Endothelial cell of umbilical vein (primary cell): ENCODE data around the gene CASP9. TPM values are rescaled to one million over a fixed set of nuclear protein-coding genes. Genes with fewer than 3 reads are reported as not detected.
A peak's percentile ranks its signal among the peaks of the same experiment; 100 is the strongest.

Experiments used
- BruUV-seq: library from RNA; stranded (reverse); fragments of 400-500 nt; replicated peaks from 2 replicates; lab custom pipeline; 2021; lab: Mats Ljungman, UMichigan
- CTCF ChIA-PET: fragments of 300-600, 350-600 bp; sonication (Branson Sonifier 250); formaldehyde crosslinking; loops from one replicate; lab custom pipeline; 2021; ENCODE audit warnings: antibody characterized with exemption, inconsistent platforms; lab: Charles Lee
- POLR2A ChIA-PET: fragments of 300-600, 350-600 bp; sonication (Branson Sonifier 250); formaldehyde crosslinking; loops from one replicate; lab custom pipeline; 2021; ENCODE audit warnings: antibody characterized with exemption, inconsistent platforms; lab: Charles Lee
- DNase-seq: peaks from one replicate; pipeline ENCODE4 v3.0.0-alpha.2; 2011; ENCODE audit warnings: low read depth, low spot score
- FAIRE-seq: peaks from 2 replicates; lab custom pipeline; 2011; peaks lifted over from hg19 to GRCh38; lab: Jason Lieb, UNC
- H2AFZ ChIP-seq: 2 replicates; pipeline ENCODE4 v1.6.0; 2012; ENCODE audit warnings: low read depth, low read length, control low read depth, inconsistent platforms
- H3K27ac ChIP-seq: 2 replicates; pipeline ENCODE4 v1.5.1; 2011; ENCODE audit warnings: low read depth, mild to moderate bottlenecking, control low read depth, low read length, moderate library complexity; ENCODE audit not compliant: insufficient read depth
- H3K27me3 ChIP-seq, 2 experiments: 2 replicates each; pipeline versions ENCODE4 v1.6.0 to v1.6.1; 2011; ENCODE audit warnings: low read length in 2 of 2, mixed read lengths in 1 of 2; ENCODE audit not compliant: control insufficient read depth in 2 of 2, insufficient read depth in 2 of 2
- H3K36me3 ChIP-seq, 2 experiments: 2 replicates in 1 of 2; 3 replicates in 1 of 2; pipeline ENCODE4 v1.5.1; 2011; ENCODE audit warnings: low read length in 2 of 2, mild to moderate bottlenecking in 1 of 2, moderate library complexity in 1 of 2; ENCODE audit not compliant: control insufficient read depth in 2 of 2, insufficient read depth in 2 of 2; ENCODE audit errors: extremely low read depth in 1 of 2
- H3K4me1 ChIP-seq: 3 replicates; pipeline ENCODE4 v1.5.1; 2011; ENCODE audit warnings: mild to moderate bottlenecking, low read length; ENCODE audit not compliant: control insufficient read depth, insufficient read depth; ENCODE audit errors: extremely low read depth
- H3K4me2 ChIP-seq: 2 replicates; pipeline ENCODE4 v1.6.1; 2011; ENCODE audit warnings: low read length, control low read depth, mixed read lengths; ENCODE audit not compliant: insufficient read depth
- H3K4me3 ChIP-seq, 3 experiments: fragments of 200-600 bp in 1 of 3; sonication (generic), shearing (Covaris generic) in 1 of 3; replicated peaks in 1 of 3; 2 replicates each; pipeline ENCODE4 v1.5.1; 2011 to 2016; ENCODE audit warnings: control low read depth in 3 of 3, low read length in 3 of 3, mild to moderate bottlenecking in 2 of 3, inconsistent platforms in 1 of 3, low read depth in 1 of 3, moderate library complexity in 1 of 3; ENCODE audit not compliant: insufficient read depth in 1 of 3
- H3K79me2 ChIP-seq: 2 replicates; pipeline ENCODE4 v1.6.0; 2012; ENCODE audit warnings: low read length, inconsistent platforms; ENCODE audit not compliant: control insufficient read depth, insufficient read depth
- H3K9ac ChIP-seq: replicated peaks from 2 replicates; pipeline ENCODE3; 2011; ENCODE audit warnings: low read length, control low read depth; ENCODE audit not compliant: insufficient read depth; ENCODE audit errors: extremely low read depth
- H3K9me1 ChIP-seq: replicated peaks from 3 replicates; pipeline ENCODE4 v1.6.0; 2011; ENCODE audit warnings: mild to moderate bottlenecking, low read length; ENCODE audit not compliant: control insufficient read depth, insufficient read depth; ENCODE audit errors: extremely low read depth
- H3K9me3 ChIP-seq: replicated peaks from 2 replicates; pipeline ENCODE4 v1.5.1; 2012; ENCODE audit warnings: low read length, inconsistent platforms; ENCODE audit not compliant: control insufficient read depth, insufficient read depth
- H4K20me1 ChIP-seq: replicated peaks from 2 replicates; pipeline ENCODE3; 2011; ENCODE audit warnings: mild to moderate bottlenecking, low read length; ENCODE audit not compliant: control insufficient read depth, insufficient read depth; ENCODE audit errors: extremely low read depth
- CTCF ChIP-seq, 2 donors: IDR thresholded peaks; 1 replicate in 1 of 2; 2 replicates in 1 of 2; pipeline ENCODE4 v1.5.1; 2011; ENCODE audit warnings: low read length in 2 of 2, mild to moderate bottlenecking in 2 of 2, moderate library complexity in 2 of 2, control low read depth in 1 of 2, inconsistent platforms in 1 of 2, low read depth in 1 of 2; ENCODE audit not compliant: insufficient read depth in 1 of 2; ENCODE audit errors: extremely low read depth in 1 of 2
- EZH2 ChIP-seq: IDR thresholded peaks from 2 replicates; pipeline ENCODE4 v1.6.1; 2012; ENCODE audit warnings: borderline replicate concordance, low read depth, mild to moderate bottlenecking, moderate library complexity, low read length, inconsistent platforms; ENCODE audit not compliant: severe bottlenecking
- MYC ChIP-seq: IDR thresholded peaks from one replicate; pipeline ENCODE4 v1.6.1; 2011; ENCODE audit warnings: mild to moderate bottlenecking, low read depth, low read length
- POLR2AphosphoS5 ChIP-seq: IDR thresholded peaks from 2 replicates; pipeline ENCODE4 v1.6.1; 2012; ENCODE audit warnings: low read depth, mild to moderate bottlenecking, control low read depth, low read length, moderate library complexity; ENCODE audit not compliant: insufficient read depth
- dilution Hi-C: fragments of 300-500 bp; cut with MboI; formaldehyde crosslinking; loops from one replicate; pipeline ENCODE4 v1.15.0; 2019; ENCODE audit warnings: low sequenced_read_pairs; ENCODE audit not compliant: extremely low pct_ligation_motif_present
- intact Hi-C: fragments of 100-400 bp; cut with micrococcal nuclease; formaldehyde crosslinking; loops from one replicate; pipeline ENCODE4 v1.10.0; 2022
- polyA plus RNA-seq, 4 experiments: library from polyadenylated mRNA; depleted of rRNA in 3 of 4; stranded (reverse) in 3 of 4; unstranded in 1 of 4; fragments of >200 nt; gene quantifications; 2 replicates each; pipeline versions ENCODE4 v1.2.1 to v1.2.3, GENCODE V29; 2011 to 2012; ENCODE audit warnings: missing spikeins in 1 of 4
- total RNA-seq: library from RNA; stranded (reverse); gene quantifications from 2 replicates; pipeline ENCODE4 v1.2.3, GENCODE V29; 2021

CASP9 gene
- total and polyA plus RNA-seq, 2 donors (not counting 3 experiments of a cell fraction or from before 2014, with no cell fraction given), result 10.5 to 14.1 TPM

DNA sequence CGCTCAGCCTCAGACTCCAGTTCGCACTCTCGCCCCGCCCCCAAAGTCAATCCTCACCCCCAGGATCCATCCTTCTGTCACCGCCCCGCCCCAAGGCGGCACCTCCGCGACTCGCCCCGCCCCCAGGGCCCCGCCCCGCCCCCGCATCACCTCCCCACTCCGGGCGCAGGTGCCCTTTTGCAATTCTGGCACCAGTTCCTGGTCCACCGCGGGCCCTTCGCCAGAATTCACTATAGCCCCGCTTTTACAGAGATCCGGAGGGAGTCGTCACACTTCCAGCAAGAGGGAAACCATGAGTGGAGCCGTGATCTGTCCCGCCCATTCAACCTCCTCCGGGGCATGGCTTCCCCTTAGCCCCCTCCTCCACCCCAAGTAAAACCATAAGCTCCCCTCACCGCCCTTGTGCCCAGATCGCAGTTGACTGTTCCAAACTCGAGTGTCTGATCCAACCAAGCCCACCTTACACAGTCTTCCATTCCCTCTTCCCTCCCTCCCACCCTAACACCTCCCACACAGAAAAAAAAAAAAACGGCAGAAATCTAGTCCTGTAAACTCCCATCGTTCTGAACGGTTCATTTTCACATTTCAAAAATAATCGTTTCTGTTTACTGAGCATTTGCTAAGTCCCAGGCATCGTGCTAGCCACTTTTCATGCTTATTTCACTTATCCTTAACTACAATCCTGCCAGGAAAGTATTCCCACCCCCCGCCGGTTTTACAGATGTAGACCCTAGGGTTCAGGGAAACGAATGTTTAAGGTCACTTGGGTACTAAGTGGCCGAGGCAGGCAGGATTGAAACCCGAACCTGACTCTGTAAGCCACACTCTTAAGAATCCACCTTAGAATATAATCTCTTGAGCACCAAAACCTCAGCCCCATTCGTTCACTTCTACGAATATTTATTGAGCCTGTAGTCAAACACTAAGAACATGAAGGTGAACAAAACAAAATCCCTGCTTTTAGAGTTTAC lies 1.3 kb upstream of the CASP9 start:
- Histone ChIP-seq H3K9me1 (no peaks in the 10 kb centered on the region), H3K9me3 (no peaks in the 10 kb centered on the region), H3K4me1 (peaks cover 24% of the 10 kb centered on the region), H3K36me3 (no peaks in the 10 kb centered on the region), H3K27ac (peak overlapping the region; percentile 37), H4K20me1 (no peaks in the 10 kb centered on the region), H3K4me2 (peak overlapping the region; percentile 68), H3K79me2 (peaks cover 11% of the 10 kb centered on the region), H3K4me3 (peak overlapping the region; percentile 50 to 88 (median 74)), H3K9ac (peak overlapping the region; percentile 22), H2AFZ (peak overlapping the region; percentile 96), H3K27me3 (no peaks in the 10 kb centered on the region)
- intact Hi-C loops (loop anchor here (1.0 to 10.0 kb wide), 4 partner anchors 78 to 319 kb away; partner anchors contain the start of genes DDI2 and SPEN), dilution Hi-C loops (no loop called here)
- BruUV-seq, result no TSS peak
- DNase-seq (no peak), FAIRE-seq (no peak)
- TF ChIP-seq EZH2, result no peak
- peak; percentile 6 for TF ChIP-seq POLR2AphosphoS5
- ChIA-PET CTCF (no interaction called here), POLR2A (no interaction called here)

DNA sequence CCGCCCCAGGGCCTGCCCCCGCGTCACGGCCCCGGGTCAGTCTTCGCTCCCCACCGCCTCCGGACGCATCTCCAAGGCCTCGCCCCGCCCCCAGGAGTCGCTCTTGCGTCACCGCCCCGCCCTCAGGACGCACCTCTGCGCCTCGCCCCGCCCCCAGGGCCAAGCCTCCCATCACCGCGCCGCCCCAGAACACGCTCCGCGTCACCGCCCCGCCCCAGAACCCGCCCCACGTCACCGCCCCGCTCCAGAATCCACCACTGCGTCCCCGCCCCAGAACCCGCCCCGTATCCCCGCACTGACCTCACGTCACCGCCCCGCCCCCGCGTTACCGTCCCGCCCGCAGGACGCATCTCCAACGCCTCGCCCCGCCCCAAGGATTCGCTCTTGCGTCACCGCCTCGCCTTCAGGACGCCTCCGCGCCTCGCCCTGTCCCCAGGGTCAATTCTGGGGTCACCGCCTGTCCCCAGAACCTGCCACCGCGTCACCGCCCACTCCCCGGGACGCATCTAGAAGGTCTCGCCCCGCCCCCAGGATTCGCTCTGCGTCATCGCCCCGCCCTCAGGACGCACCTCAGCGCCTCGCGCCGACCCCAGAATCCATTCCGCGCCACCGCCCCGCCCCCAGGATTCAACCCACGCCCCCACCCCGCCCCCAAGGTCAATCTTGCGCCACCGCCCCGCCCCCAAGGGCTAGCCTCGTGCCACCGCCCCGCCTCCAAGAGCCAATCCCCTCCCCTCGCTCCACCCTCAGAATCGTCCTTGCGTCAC lies 451 bp upstream of the CASP9 start:
- DNase-seq (peak; percentile 98), FAIRE-seq (peak; percentile 89)
- TF ChIP-seq POLR2AphosphoS5, result peak; percentile 15
- no peak for TF ChIP-seq MYC
- no peak for TF ChIP-seq CTCF (IDR thresholded peaks at IDR 0.05; ENCODE audit: extremely low read depth in 1 of 2, insufficient read depth in 1 of 2, low read depth in 1 of 2, low read length in 2 of 2)
- Histone ChIP-seq H3K27ac (peak overlapping the region; percentile 92), H3K4me3 (peak overlapping the region in 2 of 3 experiments; percentile 42 to 95), H3K4me1 (peaks cover 24% of the 10 kb centered on the region), H3K9me1 (no peaks in the 10 kb centered on the region), H3K9me3 (no peaks in the 10 kb centered on the region), H3K4me2 (no peak overlapping the region), H3K9ac (peak overlapping the region; percentile 90), H3K79me2 (peaks cover 11% of the 10 kb centered on the region), H4K20me1 (no peaks in the 10 kb centered on the region), H3K27me3 (no peaks in the 10 kb centered on the region), H2AFZ (peak overlapping the region; percentile 87), H3K36me3 (no peaks in the 10 kb centered on the region)
- intact Hi-C loops (loop anchor here (1.0 to 10.0 kb wide), 4 partner anchors 187 to 320 kb away; partner anchors contain the start of gene SPEN), dilution Hi-C loops (no loop called here)
- POLR2A ChIA-PET, result no interaction called here
- no TSS peak for BruUV-seq
- CTCF ChIA-PET, result interaction anchor here (1.3 kb wide), 1 partner anchor 201 kb away, joined by 7 read pairs; no protein-coding TSS in a partner anchor
